HepG2 (cell line): ENCODE data around the gene EIF3J. TPM values are rescaled to one million over a fixed set of nuclear protein-coding genes. Genes with fewer than 3 reads are reported as not detected.

Source experiments
- ADNP ChIP-seq: sonication (generic); formaldehyde crosslinking; IDR thresholded peaks from 2 replicates; pipeline ENCODE4 v1.4.0; 2020; ENCODE audit warnings: missing genetic modification reagents
- E2F5 ChIP-seq: sonication (generic); formaldehyde crosslinking; conservative IDR thresholded peaks from 2 replicates; pipeline ENCODE4 v1.4.0; 2020; ENCODE audit warnings: missing genetic modification reagents
- HNRNPH1 ChIP-seq: fragments of 200-400 bp; formaldehyde crosslinking; optimal IDR thresholded peaks from 2 replicates; pipeline ENCODE3; 2017; ENCODE audit warnings: mild to moderate bottlenecking, low read depth, low read length
- IKZF1 ChIP-seq: fragments of 450-650 bp; IDR thresholded peaks from 2 replicates; pipeline ENCODE4 v1.7.1; 2016
- KDM1A ChIP-seq: IDR thresholded peaks from 2 replicates; pipeline ENCODE4 v1.6.1; 2016; ENCODE audit warnings: missing compliant biosample characterization
- MAF1 ChIP-seq: sonication (generic); formaldehyde crosslinking; IDR thresholded peaks from 2 replicates; pipeline ENCODE4 v1.5.0; 2020; ENCODE audit warnings: missing genetic modification reagents, borderline replicate concordance
- XRCC5 ChIP-seq: fragments of 200-400 bp; formaldehyde crosslinking; optimal IDR thresholded peaks from 2 replicates; pipeline ENCODE3; 2017; ENCODE audit warnings: mild to moderate bottlenecking, low read length
- ZBTB25 ChIP-seq: IDR thresholded peaks from 2 replicates; pipeline ENCODE4 v1.6.1; 2018; ENCODE audit warnings: missing genetic modification reagents
- ZFP62 ChIP-seq: sonication (generic); formaldehyde crosslinking; IDR thresholded peaks from 2 replicates; pipeline ENCODE4 v1.4.0; 2020; ENCODE audit warnings: missing genetic modification reagents
- ZFYVE20 ChIP-seq: sonication (generic); formaldehyde crosslinking; IDR thresholded peaks from 2 replicates; pipeline ENCODE4 v1.8.0; 2023; ENCODE audit warnings: low read depth, mild to moderate bottlenecking, moderate library complexity, missing genetic modification reagents, borderline replicate concordance
- ZNF205 ChIP-seq: IDR thresholded peaks from 2 replicates; pipeline ENCODE4 v1.6.1; 2018; ENCODE audit warnings: missing biosample characterization, missing genetic modification reagents
- ZNF451 ChIP-seq: sonication (generic); formaldehyde crosslinking; IDR thresholded peaks from 2 replicates; pipeline ENCODE4 v1.5.0; 2020; ENCODE audit warnings: mild to moderate bottlenecking, missing genetic modification reagents
- ZNF672 ChIP-seq: sonication (generic); formaldehyde crosslinking; IDR thresholded peaks from 2 replicates; pipeline ENCODE4 v1.8.1; 2022; ENCODE audit warnings: missing genetic modification reagents
- polyA plus RNA-seq, 8 experiments: library from polyadenylated mRNA; depleted of rRNA in 3 of 8; stranded (reverse) in 7 of 8; unstranded in 1 of 8; fragments of >200 nt; fragmentation: Illumina TruSeq in 4 of 8; extraction: Trizol in 4 of 8; gene quantifications; 2 replicates each; pipeline versions ENCODE4 v1.2.1 to v1.2.3, GENCODE V29; 2011 to 2016; ENCODE audit warnings: low read depth in 4 of 8, missing spikeins in 1 of 8, mixed read lengths in 1 of 8; ENCODE audit not compliant: insufficient read depth in 1 of 8
- total RNA-seq, 5 experiments: library from RNA; depleted of rRNA; stranded (reverse); fragments of >200 nt; fragmentation: Illumina TruSeq; extraction: Trizol; gene quantifications; 2 replicates each; pipeline ENCODE4 v1.2.3, GENCODE V29; 2016; ENCODE audit warnings: low read depth in 1 of 5
- TF ChIP-seq, protein P1 (sequence below): IDR thresholded peaks from 2 replicates; pipeline ENCODE4 v1.6.1; 2016; ENCODE audit warnings: low read depth, control low read depth
- TF ChIP-seq, protein P2 (sequence below): sonication (generic); formaldehyde crosslinking; IDR thresholded peaks from 2 replicates; pipeline ENCODE4 v1.4.0; 2020; ENCODE audit warnings: missing genetic modification reagents
- TF ChIP-seq, protein P3 (sequence below): sonication (generic); formaldehyde crosslinking; IDR thresholded peaks from 2 replicates; pipeline ENCODE4 v1.4.0; 2020; ENCODE audit warnings: mild to moderate bottlenecking, missing genetic modification reagents, borderline replicate concordance
- TF ChIP-seq, protein P4 (sequence below): sonication (generic); formaldehyde crosslinking; IDR thresholded peaks from 2 replicates; pipeline ENCODE4 v1.5.0; 2020; ENCODE audit warnings: mild to moderate bottlenecking, missing genetic modification reagents

Gene EIF3J
- total and polyA plus RNA-seq, 2 of the 13 experiments (the other 11 are each of a cell fraction or from before 2014, with no cell fraction given), result 51.7 to 69.2 TPM

- TF ChIP-seq XRCC5 (peak; percentile 79), ZBTB25 (peak; percentile 63), ADNP (no peak), ZFP62 (CRISPR knock-in tag) (no peak), MAF1 (CRISPR knock-in tag) (no peak), KDM1A (CRISPR knock-in tag) (no peak), IKZF1 (no peak), HNRNPH1 (no peak), ZNF451 (CRISPR knock-in tag) (no peak; the same call in 1 of the 2 replicates), ZFYVE20 (CRISPR knock-in tag) (no peak), E2F5 (CRISPR knock-in tag) (peak; percentile 13; the same call in 1 of the 2 replicates), ZNF205 (CRISPR knock-in tag) (peak; percentile 84), ZNF672 (CRISPR knock-in tag) (no peak)
- TF ChIP-seq, protein P1, sequence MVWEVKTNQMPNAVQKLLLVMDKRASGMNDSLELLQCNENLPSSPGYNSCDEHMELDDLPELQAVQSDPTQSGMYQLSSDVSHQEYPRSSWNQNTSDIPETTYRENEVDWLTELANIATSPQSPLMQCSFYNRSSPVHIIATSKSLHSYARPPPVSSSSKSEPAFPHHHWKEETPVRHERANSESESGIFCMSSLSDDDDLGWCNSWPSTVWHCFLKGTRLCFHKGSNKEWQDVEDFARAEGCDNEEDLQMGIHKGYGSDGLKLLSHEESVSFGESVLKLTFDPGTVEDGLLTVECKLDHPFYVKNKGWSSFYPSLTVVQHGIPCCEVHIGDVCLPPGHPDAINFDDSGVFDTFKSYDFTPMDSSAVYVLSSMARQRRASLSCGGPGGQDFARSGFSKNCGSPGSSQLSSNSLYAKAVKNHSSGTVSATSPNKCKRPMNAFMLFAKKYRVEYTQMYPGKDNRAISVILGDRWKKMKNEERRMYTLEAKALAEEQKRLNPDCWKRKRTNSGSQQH (CRISPR knock-in tag), result no peak
- TF ChIP-seq, protein P2, sequence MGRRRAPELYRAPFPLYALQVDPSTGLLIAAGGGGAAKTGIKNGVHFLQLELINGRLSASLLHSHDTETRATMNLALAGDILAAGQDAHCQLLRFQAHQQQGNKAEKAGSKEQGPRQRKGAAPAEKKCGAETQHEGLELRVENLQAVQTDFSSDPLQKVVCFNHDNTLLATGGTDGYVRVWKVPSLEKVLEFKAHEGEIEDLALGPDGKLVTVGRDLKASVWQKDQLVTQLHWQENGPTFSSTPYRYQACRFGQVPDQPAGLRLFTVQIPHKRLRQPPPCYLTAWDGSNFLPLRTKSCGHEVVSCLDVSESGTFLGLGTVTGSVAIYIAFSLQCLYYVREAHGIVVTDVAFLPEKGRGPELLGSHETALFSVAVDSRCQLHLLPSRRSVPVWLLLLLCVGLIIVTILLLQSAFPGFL (CRISPR knock-in tag), result no peak
- TF ChIP-seq, protein P3, sequence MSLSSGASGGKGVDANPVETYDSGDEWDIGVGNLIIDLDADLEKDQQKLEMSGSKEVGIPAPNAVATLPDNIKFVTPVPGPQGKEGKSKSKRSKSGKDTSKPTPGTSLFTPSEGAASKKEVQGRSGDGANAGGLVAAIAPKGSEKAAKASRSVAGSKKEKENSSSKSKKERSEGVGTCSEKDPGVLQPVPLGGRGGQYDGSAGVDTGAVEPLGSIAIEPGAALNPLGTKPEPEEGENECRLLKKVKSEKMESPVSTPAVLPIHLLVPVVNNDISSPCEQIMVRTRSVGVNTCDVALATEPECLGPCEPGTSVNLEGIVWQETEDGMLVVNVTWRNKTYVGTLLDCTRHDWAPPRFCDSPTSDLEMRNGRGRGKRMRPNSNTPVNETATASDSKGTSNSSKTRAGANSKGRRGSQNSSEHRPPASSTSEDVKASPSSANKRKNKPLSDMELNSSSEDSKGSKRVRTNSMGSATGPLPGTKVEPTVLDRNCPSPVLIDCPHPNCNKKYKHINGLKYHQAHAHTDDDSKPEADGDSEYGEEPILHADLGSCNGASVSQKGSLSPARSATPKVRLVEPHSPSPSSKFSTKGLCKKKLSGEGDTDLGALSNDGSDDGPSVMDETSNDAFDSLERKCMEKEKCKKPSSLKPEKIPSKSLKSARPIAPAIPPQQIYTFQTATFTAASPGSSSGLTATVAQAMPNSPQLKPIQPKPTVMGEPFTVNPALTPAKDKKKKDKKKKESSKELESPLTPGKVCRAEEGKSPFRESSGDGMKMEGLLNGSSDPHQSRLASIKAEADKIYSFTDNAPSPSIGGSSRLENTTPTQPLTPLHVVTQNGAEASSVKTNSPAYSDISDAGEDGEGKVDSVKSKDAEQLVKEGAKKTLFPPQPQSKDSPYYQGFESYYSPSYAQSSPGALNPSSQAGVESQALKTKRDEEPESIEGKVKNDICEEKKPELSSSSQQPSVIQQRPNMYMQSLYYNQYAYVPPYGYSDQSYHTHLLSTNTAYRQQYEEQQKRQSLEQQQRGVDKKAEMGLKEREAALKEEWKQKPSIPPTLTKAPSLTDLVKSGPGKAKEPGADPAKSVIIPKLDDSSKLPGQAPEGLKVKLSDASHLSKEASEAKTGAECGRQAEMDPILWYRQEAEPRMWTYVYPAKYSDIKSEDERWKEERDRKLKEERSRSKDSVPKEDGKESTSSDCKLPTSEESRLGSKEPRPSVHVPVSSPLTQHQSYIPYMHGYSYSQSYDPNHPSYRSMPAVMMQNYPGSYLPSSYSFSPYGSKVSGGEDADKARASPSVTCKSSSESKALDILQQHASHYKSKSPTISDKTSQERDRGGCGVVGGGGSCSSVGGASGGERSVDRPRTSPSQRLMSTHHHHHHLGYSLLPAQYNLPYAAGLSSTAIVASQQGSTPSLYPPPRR, result no peak; the same call in 1 of the 2 replicates
- TF ChIP-seq, protein P4, sequence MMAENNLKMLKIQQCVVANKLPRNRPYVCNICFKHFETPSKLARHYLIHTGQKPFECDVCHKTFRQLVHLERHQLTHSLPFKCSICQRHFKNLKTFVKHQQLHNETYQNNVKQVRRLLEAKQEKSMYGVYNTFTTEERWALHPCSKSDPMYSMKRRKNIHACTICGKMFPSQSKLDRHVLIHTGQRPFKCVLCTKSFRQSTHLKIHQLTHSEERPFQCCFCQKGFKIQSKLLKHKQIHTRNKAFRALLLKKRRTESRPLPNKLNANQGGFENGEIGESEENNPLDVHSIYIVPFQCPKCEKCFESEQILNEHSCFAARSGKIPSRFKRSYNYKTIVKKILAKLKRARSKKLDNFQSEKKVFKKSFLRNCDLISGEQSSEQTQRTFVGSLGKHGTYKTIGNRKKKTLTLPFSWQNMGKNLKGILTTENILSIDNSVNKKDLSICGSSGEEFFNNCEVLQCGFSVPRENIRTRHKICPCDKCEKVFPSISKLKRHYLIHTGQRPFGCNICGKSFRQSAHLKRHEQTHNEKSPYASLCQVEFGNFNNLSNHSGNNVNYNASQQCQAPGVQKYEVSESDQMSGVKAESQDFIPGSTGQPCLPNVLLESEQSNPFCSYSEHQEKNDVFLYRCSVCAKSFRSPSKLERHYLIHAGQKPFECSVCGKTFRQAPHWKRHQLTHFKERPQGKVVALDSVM, result no peak
Measured at GRCh38 chr15:44536302-44536961, 515 bp upstream of the EIF3J start (continued).
